Common myeloid progenitor, CD34-positive (primary cell): ENCODE measurements around the gene EBLN2. TPM values are rescaled to one million over a fixed set of nuclear protein-coding genes. Genes with fewer than 3 reads are reported as not detected.
A peak's percentile ranks its signal among the peaks of the same experiment; 100 is the strongest.

Source experiments
- CTCF ChIA-PET: fragments of 350-600 bp; sonication (Branson Sonifier 250); formaldehyde crosslinking; loops from one replicate; lab custom pipeline; 2021; ENCODE audit warnings: antibody characterized with exemption; lab: Charles Lee
- POLR2A ChIA-PET: fragments of 350-600 bp; sonication (Branson Sonifier 250); formaldehyde crosslinking; loops from one replicate; lab custom pipeline; 2021; ENCODE audit warnings: antibody characterized with exemption; lab: Charles Lee
- DNase-seq, 3 donors: peaks; one replicate each; pipeline versions ENCODE4 v3.0.0 to v3.0.0-alpha.2; 2013
- H3K27ac ChIP-seq, 2 experiments: 1 replicate in 1 of 2; 2 replicates in 1 of 2; pipeline ENCODE4 v1.7.0; 2013; ENCODE audit warnings: inconsistent platforms in 2 of 2, low read length in 2 of 2, mild to moderate bottlenecking in 2 of 2, low read depth in 1 of 2, moderate library complexity in 1 of 2; ENCODE audit not compliant: severe bottlenecking in 2 of 2, insufficient read depth in 1 of 2, poor library complexity in 1 of 2
- H3K27me3 ChIP-seq, 5 experiments: replicated peaks in 2 of 5; 1 replicate in 3 of 5; 2 replicates in 2 of 5; pipeline versions ENCODE4 v1.6.1 to v1.7.0; 2013; ENCODE audit warnings: low read length in 4 of 5, mild to moderate bottlenecking in 2 of 5, moderate library complexity in 2 of 5, inconsistent platforms in 1 of 5; ENCODE audit not compliant: insufficient read depth in 5 of 5, control insufficient read depth in 4 of 5
- H3K36me3 ChIP-seq, 4 experiments: 1 replicate in 2 of 4; 2 replicates in 2 of 4; pipeline versions ENCODE4 v1.6.1 to v1.7.0; 2013; ENCODE audit warnings: low read length in 3 of 4, control low read depth in 1 of 4, mild to moderate bottlenecking in 1 of 4; ENCODE audit not compliant: control insufficient read depth in 4 of 4, insufficient read depth in 4 of 4
- H3K4me1 ChIP-seq, 4 experiments: 1 replicate in 3 of 4; 2 replicates in 1 of 4; pipeline versions ENCODE4 v1.6.1 to v1.7.1; 2013; ENCODE audit warnings: low read length in 3 of 4, mild to moderate bottlenecking in 3 of 4, control low read depth in 1 of 4, inconsistent platforms in 1 of 4, moderate library complexity in 1 of 4; ENCODE audit not compliant: control insufficient read depth in 4 of 4, insufficient read depth in 4 of 4; ENCODE audit errors: control extremely low read depth in 1 of 4
- H3K4me3 ChIP-seq, 7 experiments: 1 replicate in 4 of 7; 2 replicates in 3 of 7; pipeline versions ENCODE4 v1.5.1 to v1.7.0; 2013; ENCODE audit warnings: mild to moderate bottlenecking in 7 of 7, low read length in 6 of 7, moderate library complexity in 6 of 7, inconsistent platforms in 2 of 7, low read depth in 2 of 7, control low read depth in 1 of 7; ENCODE audit not compliant: insufficient read depth in 4 of 7, control insufficient read depth in 1 of 7; ENCODE audit errors: extremely low read depth in 1 of 7
- H3K9me3 ChIP-seq, 5 experiments: 1 replicate in 4 of 5; 2 replicates in 1 of 5; pipeline versions ENCODE4 v1.6.1 to v1.7.1; 2013; ENCODE audit warnings: low read length in 4 of 5, mild to moderate bottlenecking in 2 of 5, inconsistent platforms in 1 of 5, low read depth in 1 of 5, moderate library complexity in 1 of 5; ENCODE audit not compliant: control insufficient read depth in 4 of 5, insufficient read depth in 2 of 5; ENCODE audit errors: control extremely low read depth in 1 of 5
- WGBS: methylation state at CpG from one replicate; pipeline ENCODE4 v1.1.5; 2013; ENCODE audit not compliant: insufficient coverage; 5-methylcytosine and 5-hydroxymethylcytosine counted together
- polyA plus RNA-seq: library from polyadenylated mRNA; unstranded; fragments of 120-200 nt; gene quantifications from one replicate; pipeline ENCODE4 v1.2.1, GENCODE V29; 2013

The EBLN2 gene
- 6.9 TPM for polyA plus RNA-seq

DNA sequence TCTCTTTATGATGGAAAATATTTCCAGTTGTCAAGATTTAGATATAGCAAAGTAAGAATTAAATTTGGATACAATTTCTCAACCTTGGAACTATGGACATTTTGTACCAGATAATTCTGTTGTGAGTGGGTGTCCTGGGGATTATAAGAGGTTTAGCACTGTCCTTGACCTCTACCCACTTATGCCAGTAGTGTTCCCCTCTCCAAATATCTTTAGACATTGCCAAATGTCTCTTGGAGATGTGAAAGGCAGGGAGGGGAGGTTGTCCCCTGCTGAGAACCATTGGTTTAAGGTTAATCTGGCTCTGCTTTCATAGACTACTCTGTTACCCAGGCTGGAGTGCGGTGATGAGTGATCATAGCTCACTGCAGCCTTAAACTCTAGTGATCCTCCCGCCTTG, at the start of gene EBLN2:
Gene EBLN2, plus strand, starts transcription at position 244 of the 400 bp plus-strand sequence. CDS start 423 bp downstream, outside the sequence.
- H3K36me3 ChIP-seq: peaks cover 10 to 50% (median 33%) of the 10 kb centered on the region in 4 experiments
- no peaks in the 10 kb centered on the region for H3K9me3 ChIP-seq
- DNase-seq: no peak
- no peaks in the 10 kb centered on the region for H3K4me1 ChIP-seq
- 100% methylated on average over 1 of the region's 2 CpGs for WGBS
- no peaks in the 10 kb centered on the region for H3K27me3 ChIP-seq
- no peak within 1 kb of the TSS for H3K27ac ChIP-seq
- no peak within 1 kb of the TSS for H3K4me3 ChIP-seq
- ChIA-PET POLR2A (no interaction called here), CTCF (interaction anchor here (1.0 kb wide), 1 partner anchor 396 kb away, joined by 3 read pairs; no protein-coding TSS in a partner anchor)

DNA sequence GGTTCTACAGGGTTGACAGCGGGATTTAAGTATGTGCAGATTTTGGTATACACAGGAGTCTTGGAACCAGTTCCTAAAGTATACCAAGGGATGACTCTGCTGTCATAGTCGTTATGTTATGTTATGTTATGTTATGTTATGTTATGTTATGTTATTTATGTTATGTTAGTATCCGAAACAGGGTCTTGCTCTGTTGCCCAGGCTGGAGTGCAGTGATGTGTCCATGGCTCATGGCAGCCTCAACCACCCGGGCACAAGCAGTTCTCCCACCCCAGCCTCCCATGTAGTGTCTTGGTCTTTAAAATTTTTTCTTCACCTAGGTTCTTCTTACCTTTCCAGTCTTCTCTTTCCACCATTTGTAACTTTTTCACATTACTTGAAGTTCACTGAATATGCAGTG, 43.2 kb upstream of the EBLN2 start:
- WGBS: 92% methylated on average over 4 of the region's 4 CpGs
- no peak overlapping the region for H3K27ac ChIP-seq
- H3K27me3 ChIP-seq: no peaks in the 10 kb centered on the region
- POLR2A ChIA-PET: no interaction called here
- H3K4me3 ChIP-seq: no peak overlapping the region
- peaks cover 0 to 3% (median under 1%) of the 10 kb centered on the region in 4 experiments for H3K4me1 ChIP-seq
- no peak for DNase-seq
- CTCF ChIA-PET: no interaction called here
- peaks cover 2 to 16% (median 11%) of the 10 kb centered on the region in 4 experiments for H3K36me3 ChIP-seq
- H3K9me3 ChIP-seq: no peaks in the 10 kb centered on the region

DNA sequence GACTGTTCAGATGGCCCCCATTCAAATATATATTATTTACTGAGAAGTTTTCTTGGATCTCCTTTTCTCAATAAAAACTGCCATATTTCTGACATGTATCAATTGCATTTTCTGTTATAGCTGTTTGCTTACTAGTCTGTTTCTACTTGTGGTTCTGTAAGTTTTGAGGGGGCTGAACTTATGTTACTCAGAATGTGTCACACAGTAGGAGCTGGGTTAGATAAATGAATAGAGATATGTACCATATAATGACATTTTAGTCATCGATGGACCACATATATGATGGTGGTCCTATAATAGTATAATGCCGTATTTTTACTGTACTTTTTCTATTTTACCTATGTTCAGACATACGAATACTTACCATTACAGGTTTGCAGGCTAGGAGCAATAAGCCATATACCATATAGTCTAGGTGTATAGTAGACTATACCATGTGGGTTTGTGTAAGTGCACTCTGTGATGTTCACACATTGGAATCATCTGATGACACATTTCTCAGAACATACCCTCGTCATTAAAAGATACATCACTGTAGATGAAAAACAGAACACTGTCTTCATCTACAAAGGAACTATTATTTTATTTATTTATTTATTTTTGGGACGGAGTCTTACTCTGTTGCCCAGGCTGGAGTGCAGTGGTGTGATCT, 42.5 kb upstream of the EBLN2 start:
- no CpG with 5 or more reads among the region's 5 CpGs for WGBS
- Histone ChIP-seq H3K9me3 (no peaks in the 10 kb centered on the region), H3K27ac (no peak overlapping the region), H3K4me1 (peaks cover 0 to 3% (median under 1%) of the 10 kb centered on the region in 4 experiments), H3K36me3 (peaks cover 2 to 16% (median 11%) of the 10 kb centered on the region in 4 experiments), H3K27me3 (no peaks in the 10 kb centered on the region), H3K4me3 (no peak overlapping the region)
- POLR2A ChIA-PET: no interaction called here
- DNase-seq: no peak
- CTCF ChIA-PET: interaction anchor here (0.8 to 1.4 kb wide), 3 partner anchors 10 to 81 kb away, joined by 3 to 4 read pairs (median 4); no protein-coding TSS in a partner anchor

DNA sequence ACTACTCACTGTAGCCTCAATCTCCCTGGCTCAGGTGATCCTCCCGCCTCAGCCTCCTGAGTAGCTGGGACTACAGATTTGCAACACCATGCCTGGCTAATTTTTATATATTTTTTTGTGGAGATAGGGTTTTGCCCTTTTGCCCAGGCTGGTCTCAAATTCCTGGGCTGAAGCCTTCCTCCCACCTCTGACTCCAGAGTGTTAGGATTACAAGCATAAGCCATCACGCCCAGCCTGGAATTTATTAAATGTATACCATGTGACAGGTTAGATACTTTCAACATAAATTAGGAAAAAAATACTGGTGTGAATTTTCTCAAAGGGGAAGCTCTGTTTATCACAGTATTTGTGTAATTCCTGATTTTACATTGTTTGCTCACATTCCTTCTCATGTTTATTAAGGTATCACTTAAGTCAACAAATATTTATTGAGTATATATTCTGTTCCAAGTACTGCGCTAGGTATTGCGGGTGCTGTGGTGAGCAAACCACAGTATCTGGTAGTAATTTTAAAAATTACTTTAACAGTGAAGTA, 40.1 kb upstream of the EBLN2 start:
- H3K27me3 ChIP-seq: no peaks in the 10 kb centered on the region
- no CpG with 5 or more reads among the region's 4 CpGs for WGBS
- peaks cover 0 to 10% (median 5%) of the 10 kb centered on the region in 4 experiments for H3K36me3 ChIP-seq
- H3K27ac ChIP-seq: peak overlapping the region in 1 of 2 experiments; percentile 12
- CTCF ChIA-PET: interaction anchor here (1.1 to 2.0 kb wide), 5 partner anchors 10 to 170 kb away, joined by 3 to 5 read pairs (median 4); partner anchors contain the start of gene PPP4R2
- POLR2A ChIA-PET: no interaction called here
- no peak for DNase-seq
- H3K4me3 ChIP-seq: no peak overlapping the region
- H3K4me1 ChIP-seq: peaks cover 0 to 3% (median under 1%) of the 10 kb centered on the region in 4 experiments
- no peaks in the 10 kb centered on the region for H3K9me3 ChIP-seq

DNA sequence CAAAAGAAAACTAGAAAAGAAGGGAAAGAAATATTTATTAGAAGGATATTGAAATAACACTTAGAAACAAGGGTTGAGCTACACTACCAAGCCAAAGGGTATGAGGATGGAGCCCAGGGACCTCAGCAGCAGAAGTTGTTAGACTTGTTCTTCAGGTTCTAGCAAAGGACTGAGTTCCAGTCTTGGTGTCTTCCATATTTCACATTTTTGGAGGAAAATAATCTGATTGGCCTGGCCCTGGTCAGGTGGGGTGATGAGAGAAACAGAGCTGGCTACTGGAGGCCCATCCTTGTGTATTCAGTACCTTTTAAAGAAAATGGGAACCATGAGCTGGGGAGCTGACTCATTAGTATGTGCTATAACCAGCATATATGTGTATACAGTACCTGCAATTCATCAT, 36.6 kb upstream of the EBLN2 start:
- no peaks in the 10 kb centered on the region for H3K27me3 ChIP-seq
- peaks cover 0 to 7% (median 2%) of the 10 kb centered on the region in 4 experiments for H3K4me1 ChIP-seq
- ChIA-PET POLR2A (no interaction called here), CTCF (interaction anchor here (1.3 to 1.8 kb wide), 4 partner anchors 8 to 84 kb away, joined by 3 to 5 read pairs (median 4); no protein-coding TSS in a partner anchor)
- H3K36me3 ChIP-seq: peaks cover 2 to 7% (median 5%) of the 10 kb centered on the region in 4 experiments
- no peak overlapping the region for H3K27ac ChIP-seq
- H3K4me3 ChIP-seq: no peak overlapping the region
- no peaks in the 10 kb centered on the region for H3K9me3 ChIP-seq
- no peak for DNase-seq

DNA sequence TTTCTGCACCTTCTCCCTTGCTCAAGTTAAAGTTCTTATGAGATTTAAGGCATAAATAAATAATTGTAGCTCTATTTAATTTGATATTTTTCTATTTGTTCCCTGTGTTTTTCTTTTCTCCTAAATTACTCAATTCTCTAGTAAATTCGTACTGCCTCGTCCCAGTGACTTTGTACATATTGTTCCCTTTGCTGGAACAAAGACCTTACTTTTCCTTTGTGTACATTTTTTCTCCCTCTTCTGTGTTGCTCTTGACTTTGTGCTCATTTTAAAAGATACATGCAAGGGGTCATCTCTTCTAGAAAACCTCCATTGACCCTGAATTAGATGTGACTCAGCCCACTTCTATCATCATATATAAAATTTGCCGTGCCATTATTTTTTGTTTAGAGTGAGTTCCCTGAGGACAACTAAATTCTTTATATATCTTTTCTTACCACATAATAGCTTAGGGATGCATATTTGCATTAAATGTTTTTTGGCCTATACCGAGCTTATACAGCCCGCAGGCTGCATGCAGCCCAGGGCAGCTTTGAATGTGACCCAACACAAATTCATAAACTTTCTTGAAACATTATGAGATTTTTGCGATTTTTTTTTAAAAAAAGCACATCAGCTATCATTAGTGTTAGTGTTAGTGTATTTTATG, 35.2 kb upstream of the EBLN2 start:
- no peak for DNase-seq
- Histone ChIP-seq H3K4me3 (no peak overlapping the region), H3K9me3 (no peaks in the 10 kb centered on the region), H3K27me3 (no peaks in the 10 kb centered on the region), H3K36me3 (peaks cover 2 to 8% (median 6%) of the 10 kb centered on the region in 4 experiments), H3K27ac (no peak overlapping the region), H3K4me1 (peaks cover 0 to 5% (median 0%) of the 10 kb centered on the region in 4 experiments)
- POLR2A ChIA-PET: no interaction called here
- WGBS: 92% methylated on average over 2 of the region's 6 CpGs
- CTCF ChIA-PET: no interaction called here

DNA sequence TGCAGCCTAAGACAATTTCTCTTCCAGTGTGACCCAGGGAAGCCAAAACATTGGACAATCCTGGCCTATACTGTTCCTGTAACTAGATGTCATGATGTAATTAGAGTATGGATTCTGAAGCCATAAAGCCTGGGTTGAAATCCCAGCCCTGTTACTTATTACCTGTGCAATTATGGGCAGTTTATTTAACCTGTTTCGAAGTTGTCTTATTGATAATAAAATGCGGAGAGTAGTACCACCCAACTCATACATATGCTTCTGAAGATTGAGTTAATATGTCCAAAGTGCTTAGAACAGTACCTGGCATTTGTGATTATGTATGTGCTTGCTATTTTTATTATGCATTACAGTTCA, 34.7 kb upstream of the EBLN2 start:
- Histone ChIP-seq H3K4me3 (no peak overlapping the region), H3K4me1 (peaks cover 0 to 5% (median 0%) of the 10 kb centered on the region in 4 experiments), H3K9me3 (no peaks in the 10 kb centered on the region), H3K36me3 (peaks cover 2 to 8% (median 6%) of the 10 kb centered on the region in 4 experiments), H3K27ac (no peak overlapping the region), H3K27me3 (no peaks in the 10 kb centered on the region)
- ChIA-PET POLR2A (no interaction called here), CTCF (no interaction called here)
- no CpG with 5 or more reads among the region's 2 CpGs for WGBS
- DNase-seq: no peak
